HCT116 (cell line): Measurements from ENCODE around the gene LAP3. TPM values are rescaled to one million over a fixed set of nuclear protein-coding genes. Genes with fewer than 3 reads are reported as not detected.

Experiments used
- ATAC-seq: fragments of 200-7000 bp; cut with Tn5 transposase; 2 replicates; pipeline ENCODE4 v1.9.1; 2020; ENCODE audit warnings: mild to moderate bottlenecking, moderate library complexity
- BruUV-seq: library from RNA; stranded (reverse); fragments of 400-500 nt; replicated peaks from 2 replicates; lab custom pipeline; 2021; lab: Mats Ljungman, UMichigan
- CTCF ChIA-PET: fragments of 300-600 bp; sonication (Branson Sonifier 250); formaldehyde crosslinking; loops from one replicate; lab custom pipeline; 2021; ENCODE audit warnings: antibody characterized with exemption; lab: Charles Lee
- POLR2A ChIA-PET: fragments of 300-600, 350-600 bp; sonication (Branson Sonifier 250); formaldehyde crosslinking; loops from one replicate; lab custom pipeline; 2021; ENCODE audit warnings: antibody characterized with exemption; lab: Charles Lee
- RAD21 ChIA-PET, 2 experiments: fragments of 300-600 bp; sonication (Branson Sonifier 250); formaldehyde crosslinking; loops; one replicate each; lab custom pipeline; 2023; ENCODE audit warnings: low total read pairs in 2 of 2; ENCODE audit not compliant: uncharacterized antibody in 2 of 2, unreplicated experiment in 2 of 2, low non-redundant PET in 1 of 2; lab: Charles Lee
- DNase-seq: peaks from one replicate; pipeline ENCODE4 v3.0.0-alpha.2; 2010; ENCODE audit warnings: low read depth, low spot score
- H2AFZ ChIP-seq: fragments of 200-600 bp; shearing (Covaris generic), sonication (generic); 2 replicates; pipeline ENCODE4 v1.6.1; 2017; ENCODE audit warnings: low read depth, mixed run types, mixed read lengths, antibody characterized with exemption, low read length; ENCODE audit not compliant: poor library complexity, severe bottlenecking
- H3K27ac ChIP-seq: 2 replicates; pipeline ENCODE4 v1.5.1; 2012; ENCODE audit warnings: low read depth, low read length
- H3K27me3 ChIP-seq: fragments of 200-600 bp; sonication (generic); 2 replicates; pipeline ENCODE4 v1.6.1; 2016; ENCODE audit warnings: mixed run types, low read length, mixed read lengths; ENCODE audit not compliant: insufficient read depth
- H3K36me3 ChIP-seq, 2 experiments: fragments of 200-500 bp in 1 of 2; fragments of 200-600 bp in 1 of 2; sonication (Bioruptor generic) in 1 of 2; sonication (generic) in 1 of 2; 2 replicates each; pipeline versions ENCODE4 v1.5.1 to v1.6.1; 2014 to 2016; ENCODE audit warnings: low read length in 2 of 2, inconsistent platforms in 1 of 2, mixed read lengths in 1 of 2, mixed run types in 1 of 2; ENCODE audit not compliant: insufficient read depth in 2 of 2, control insufficient read depth in 1 of 2
- H3K4me1 ChIP-seq, 2 experiments: fragments of 200-600 bp in 1 of 2; sonication (generic) in 1 of 2; 2 replicates each; pipeline versions ENCODE4 v1.5.1 to v1.6.1; 2012 to 2017; ENCODE audit warnings: low read length in 2 of 2, inconsistent platforms in 1 of 2, mild to moderate bottlenecking in 1 of 2, mixed read lengths in 1 of 2, mixed run types in 1 of 2, moderate library complexity in 1 of 2; ENCODE audit not compliant: insufficient read depth in 2 of 2, control insufficient read depth in 1 of 2
- H3K4me2 ChIP-seq: fragments of 200-600 bp; sonication (generic); 2 replicates; pipeline ENCODE4 v1.6.1; 2017; ENCODE audit warnings: mixed run types, low read length, mixed read lengths
- H3K4me3 ChIP-seq, 2 experiments: fragments of 200-600 bp in 1 of 2; sonication (generic) in 1 of 2; replicated peaks in 1 of 2; 2 replicates each; pipeline ENCODE4 v1.5.1; 2011 to 2016; ENCODE audit warnings: low read length in 2 of 2, control low read depth in 1 of 2, low read depth in 1 of 2, mild to moderate bottlenecking in 1 of 2, mixed read lengths in 1 of 2, mixed run types in 1 of 2
- H3K79me2 ChIP-seq: fragments of 200-600 bp; sonication (generic); 2 replicates; pipeline ENCODE4 v1.6.1; 2017; ENCODE audit warnings: mild to moderate bottlenecking, mixed run types, low read length, moderate library complexity, mixed read lengths; ENCODE audit not compliant: insufficient read depth
- H3K9ac ChIP-seq: fragments of 200-600 bp; sonication (generic); 2 replicates; pipeline ENCODE4 v1.6.1; 2016; ENCODE audit warnings: low read length, mixed read lengths
- H3K9me2 ChIP-seq: fragments of 200-600 bp; sonication (generic), shearing (Covaris generic); 2 replicates; pipeline ENCODE4 v1.6.1; 2017; ENCODE audit warnings: mixed run types, mild to moderate bottlenecking, moderate library complexity; ENCODE audit not compliant: insufficient read depth
- H3K9me3 ChIP-seq, 2 experiments: fragments of 200-500 bp in 1 of 2; fragments of 200-600 bp in 1 of 2; sonication (Bioruptor generic) in 1 of 2; sonication (generic) in 1 of 2; 2 replicates each; pipeline ENCODE4 v1.6.1; 2014 to 2017; ENCODE audit warnings: low read length in 2 of 2, mixed read lengths in 2 of 2, inconsistent platforms in 1 of 2, low read depth in 1 of 2, mild to moderate bottlenecking in 1 of 2, mixed run types in 1 of 2, moderate library complexity in 1 of 2; ENCODE audit not compliant: control insufficient read depth in 1 of 2, insufficient read depth in 1 of 2
- H4K20me1 ChIP-seq: fragments of 200-600 bp; sonication (generic), shearing (Covaris generic); 2 replicates; pipeline ENCODE4 v1.6.1; 2017; ENCODE audit warnings: mixed run types, mild to moderate bottlenecking, moderate library complexity; ENCODE audit not compliant: insufficient read depth
- EGR1 ChIP-seq: IDR thresholded peaks from 2 replicates; pipeline ENCODE4 v1.6.1; 2012; ENCODE audit warnings: low read depth
- EZH2phosphoT487 ChIP-seq: fragments of 200-600 bp; IDR thresholded peaks from 2 replicates; pipeline ENCODE4 v1.6.1; 2018; ENCODE audit warnings: antibody characterized with exemption, borderline replicate concordance
- FOSL1 ChIP-seq: IDR thresholded peaks from 2 replicates; pipeline ENCODE4 v1.6.1; 2012; ENCODE audit warnings: low read depth
- JUND ChIP-seq: IDR thresholded peaks from 2 replicates; pipeline ENCODE4 v1.6.1; 2012
- MAX ChIP-seq: IDR thresholded peaks from 2 replicates; pipeline ENCODE4 v1.6.1; 2012
- POLR2A ChIP-seq: IDR thresholded peaks from 2 replicates; pipeline ENCODE4 v1.7.0; 2011; ENCODE audit warnings: borderline replicate concordance; ENCODE audit not compliant: insufficient read depth, insufficient read length; ENCODE audit errors: extremely low read depth
- RAD21 ChIP-seq: IDR thresholded peaks from 2 replicates; pipeline ENCODE4 v1.6.1; 2012; ENCODE audit warnings: low read depth, mild to moderate bottlenecking
- REST ChIP-seq: IDR thresholded peaks from 2 replicates; pipeline ENCODE4 v1.6.1; 2012; ENCODE audit warnings: low read depth
- SRF ChIP-seq: IDR thresholded peaks from 2 replicates; pipeline ENCODE4 v1.6.1; 2012; ENCODE audit warnings: low read depth
- YY1 ChIP-seq: IDR thresholded peaks from 2 replicates; pipeline ENCODE4 v1.6.1; 2011; ENCODE audit warnings: low read length, low read depth, moderate library complexity, mild to moderate bottlenecking; ENCODE audit not compliant: insufficient replicate concordance; ENCODE audit errors: extremely low read depth
- ZNF274 ChIP-seq: fragments of 200-500 bp; sonication (Bioruptor generic); IDR thresholded peaks from 2 replicates; pipeline ENCODE4 v1.6.1; 2014; ENCODE audit warnings: mild to moderate bottlenecking, low read depth, low read length, inconsistent platforms
- intact Hi-C: fragments of 100-400 bp; cut with micrococcal nuclease; formaldehyde crosslinking; loops from 2 replicates; pipeline ENCODE4 v1.10.0; 2022
- total RNA-seq: library from RNA; stranded (reverse); gene quantifications from one replicate; pipeline ENCODE4 v1.2.1, GENCODE V29; 2021; ENCODE audit not compliant: unreplicated experiment

The LAP3 gene
- total RNA-seq, 1 experiment from 2014 or later, result 59.9 TPM

- DNase-seq (no peak), ATAC-seq (no peak)
- intact Hi-C loops, result no loop called here
- ChIA-PET RAD21 (no interaction called here), POLR2A (no interaction called here), CTCF (interaction anchor here (1.2 kb wide), 1 partner anchor 14 kb away, joined by 3 read pairs; no protein-coding TSS in a partner anchor)
- TF ChIP-seq ZNF274, result no peak
- no peak for TF ChIP-seq SRF
- no peak for TF ChIP-seq POLR2A
- TF ChIP-seq JUND, result no peak
- no peak for TF ChIP-seq YY1
- no peak for TF ChIP-seq MAX
- TF ChIP-seq RAD21, result no peak
- no peak for TF ChIP-seq EZH2phosphoT487
- TF ChIP-seq REST, result no peak
- TF ChIP-seq EGR1, result no peak
- no peak for TF ChIP-seq FOSL1
- Histone ChIP-seq H3K36me3 (no peaks in the 10 kb centered on the region), H3K4me3 (no peak overlapping the region), H3K4me1 (no peaks in the 10 kb centered on the region), H3K4me2 (no peak overlapping the region), H3K27ac (no peak overlapping the region), H4K20me1 (no peaks in the 10 kb centered on the region), H2AFZ (peak overlapping the region; percentile 42), H3K9me3 (no peaks in the 10 kb centered on the region), H3K9ac (no peak overlapping the region), H3K9me2 (no peaks in the 10 kb centered on the region), H3K27me3 (no peaks in the 10 kb centered on the region), H3K79me2 (no peaks in the 10 kb centered on the region)
- BruUV-seq, result no TSS peak
These were observed 41.8 kb upstream of the LAP3 start for GRCh38 chr4:17535242-17535641.
